ENCODE results near the gene KREMEN2.

DNA sequence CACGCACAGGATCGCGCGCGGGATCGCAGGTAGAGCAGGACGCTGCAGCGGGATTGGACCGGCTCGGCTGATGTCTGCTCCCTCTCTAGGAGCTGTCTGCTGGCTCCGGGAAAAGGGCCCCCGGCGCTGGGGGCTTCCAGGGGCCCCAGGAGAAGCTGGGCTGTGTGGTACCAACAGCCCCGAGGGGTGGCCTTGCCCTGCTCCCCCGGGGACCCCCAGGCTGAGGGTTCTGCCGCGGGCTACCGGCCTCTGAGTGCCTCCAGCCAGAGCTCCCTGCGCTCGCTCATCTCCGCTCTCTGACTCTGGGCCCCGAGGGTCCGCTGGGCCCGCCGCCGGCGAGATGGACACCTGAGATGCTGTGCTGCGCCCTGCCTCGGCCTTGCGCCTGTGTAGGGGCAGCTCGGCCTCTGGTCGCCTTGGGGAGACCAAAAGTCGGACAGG lies 3.7 kb downstream of the KREMEN2 start:
- no peak for TF ChIP-seq EP300 (IDR thresholded peaks at IDR 0.05)
- no peak for TF ChIP-seq POLR2A (IDR thresholded peaks at IDR 0.05)
- TF ChIP-seq, protein P1, sequence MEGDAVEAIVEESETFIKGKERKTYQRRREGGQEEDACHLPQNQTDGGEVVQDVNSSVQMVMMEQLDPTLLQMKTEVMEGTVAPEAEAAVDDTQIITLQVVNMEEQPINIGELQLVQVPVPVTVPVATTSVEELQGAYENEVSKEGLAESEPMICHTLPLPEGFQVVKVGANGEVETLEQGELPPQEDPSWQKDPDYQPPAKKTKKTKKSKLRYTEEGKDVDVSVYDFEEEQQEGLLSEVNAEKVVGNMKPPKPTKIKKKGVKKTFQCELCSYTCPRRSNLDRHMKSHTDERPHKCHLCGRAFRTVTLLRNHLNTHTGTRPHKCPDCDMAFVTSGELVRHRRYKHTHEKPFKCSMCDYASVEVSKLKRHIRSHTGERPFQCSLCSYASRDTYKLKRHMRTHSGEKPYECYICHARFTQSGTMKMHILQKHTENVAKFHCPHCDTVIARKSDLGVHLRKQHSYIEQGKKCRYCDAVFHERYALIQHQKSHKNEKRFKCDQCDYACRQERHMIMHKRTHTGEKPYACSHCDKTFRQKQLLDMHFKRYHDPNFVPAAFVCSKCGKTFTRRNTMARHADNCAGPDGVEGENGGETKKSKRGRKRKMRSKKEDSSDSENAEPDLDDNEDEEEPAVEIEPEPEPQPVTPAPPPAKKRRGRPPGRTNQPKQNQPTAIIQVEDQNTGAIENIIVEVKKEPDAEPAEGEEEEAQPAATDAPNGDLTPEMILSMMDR (IDR thresholded peaks at IDR 0.05): no peak

All from ovary (tissue), 3 donors.